Activated gamma-delta T cell treated with Interleukin-2 at 50 U/mL for 16 hours (primary cell): ENCODE measurements around the gene RNF187.
"Not testable (repeated sequence)": the region's sequence is repeated elsewhere in the genome, so short reads cannot be mapped to it uniquely, and the experiment has no call there.

Experiments
- DNase-seq: peaks from one replicate; pipeline ENCODE4 v3.0.0-alpha.2; 2020

The RNF187 gene

GRCh38 chr1:228460821-228461220, 26.4 kb upstream of the RNF187 start:
- DNase-seq, result no peak

GRCh38 chr1:228462560-228462959, 24.6 kb upstream of the RNF187 start:
- no peak for DNase-seq

- no peak for DNase-seq
Observed at GRCh38 chr1:228463009-228463558, 24.1 kb upstream of the RNF187 start.

- peak; percentile 37 for DNase-seq
Observed at GRCh38 chr1:228463559-228464455, 23.4 kb upstream of the RNF187 start.

GRCh38 chr1:228464487-228464983, 22.6 kb upstream of the RNF187 start:
- peak; percentile 85 for DNase-seq

- DNase-seq, result no peak
Observed at GRCh38 chr1:228465141-228465540, 22.0 kb upstream of the RNF187 start.

GRCh38 chr1:228465571-228466146, 21.5 kb upstream of the RNF187 start:
- no peak for DNase-seq

GRCh38 chr1:228468188-228468587, 19.0 kb upstream of the RNF187 start:
- DNase-seq, result not testable (repeated sequence)

GRCh38 chr1:228469413-228470162, 17.6 kb upstream of the RNF187 start:
- no peak for DNase-seq

- DNase-seq, result no peak
Observed at GRCh38 chr1:228471154-228471761, 15.9 kb upstream of the RNF187 start.

GRCh38 chr1:228471762-228472398, 15.3 kb upstream of the RNF187 start:
- DNase-seq, result no peak

- DNase-seq, result no peak
Observed at GRCh38 chr1:228472655-228473054, 14.5 kb upstream of the RNF187 start.

GRCh38 chr1:228474507-228474906, 12.7 kb upstream of the RNF187 start:
- no peak for DNase-seq

- no peak for DNase-seq
Observed at GRCh38 chr1:228475812-228476211, 11.4 kb upstream of the RNF187 start.

GRCh38 chr1:228477263-228477662, 9.9 kb upstream of the RNF187 start:
- no peak for DNase-seq

GRCh38 chr1:228478326-228478725, 8.9 kb upstream of the RNF187 start:
- DNase-seq, result no peak

- DNase-seq, result no peak
Observed at GRCh38 chr1:228478912-228479711, 8.1 kb upstream of the RNF187 start.

- DNase-seq, result no peak
Observed at GRCh38 chr1:228483789-228484188, 3.4 kb upstream of the RNF187 start.

- DNase-seq, result peak; percentile 74
Observed at GRCh38 chr1:228486596-228487335, 416 bp upstream of the RNF187 start.

- DNase-seq, result no peak
Observed at GRCh38 chr1:228488125-228488817, 1.1 kb downstream of the RNF187 start.
